ENCODE measurements around the gene NTNG1. TPM values are rescaled to one million over a fixed set of nuclear protein-coding genes. Genes with fewer than 3 reads are reported as not detected.

The NTNG1 gene
- total and polyA plus RNA-seq, 2 of the 4 experiments (the other 2 are of a cell fraction) = 1.2 to 2.3 TPM

DNA sequence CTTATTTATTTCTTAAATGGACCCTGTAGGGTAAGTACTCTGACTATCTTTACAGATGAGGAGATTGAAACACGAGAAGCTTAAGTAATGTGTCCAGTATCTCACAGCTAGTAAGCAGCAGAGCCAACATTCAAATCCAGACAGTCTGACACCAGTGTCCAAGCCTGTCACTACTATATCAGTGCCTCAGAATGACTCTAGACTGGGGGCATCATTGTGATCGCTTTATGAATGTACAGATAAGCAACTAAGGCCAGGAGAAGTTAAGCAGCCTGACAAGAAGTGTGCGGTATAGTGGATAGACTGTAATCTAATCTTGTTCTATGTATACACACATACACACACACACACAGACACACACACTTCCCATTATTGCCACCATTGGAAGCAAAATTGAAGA, 158.7 kb downstream of the NTNG1 start:
- H3K79me1 ChIP-seq (ENCODE audit: low read depth in 1 of 2, low read length in 2 of 2) = no peaks in the 10 kb centered on the region
- H3K27ac ChIP-seq (ENCODE audit: insufficient read depth, low read length) = no peak overlapping the region
- no peaks in the 10 kb centered on the region for H3K4me1 ChIP-seq (ENCODE audit: control insufficient read depth, insufficient read depth, low read length)
- no peak overlapping the region for H3K4me3 ChIP-seq (ENCODE audit: insufficient read depth, low read depth, low read length)
- no peak overlapping the region for H2AK5ac ChIP-seq (ENCODE audit: low read depth, low read length)
- no peak overlapping the region for H4K8ac ChIP-seq (ENCODE audit: low read depth in 2 of 2, low read length in 2 of 2)
- ChIA-PET POLR2A (ENCODE audit: unreplicated experiment) (no interaction called here), CTCF (no interaction called here)
- H3K9me3 ChIP-seq (ENCODE audit: control insufficient read depth, insufficient read depth, low read length) = no peaks in the 10 kb centered on the region
- in situ Hi-C loops (cut with MboI; ENCODE audit: low sequenced_read_pairs) (no loop called here), intact Hi-C loops (cut with micrococcal nuclease) (loop anchor here (5.0 kb wide), 1 partner anchor 298 kb away; no protein-coding TSS in a partner anchor), dilution Hi-C loops (cut with HindIII; ENCODE audit: low sequenced_read_pairs, unreplicated experiment) (no loop called here)
- TF ChIP-seq NFE2L2 (IDR thresholded peaks at IDR 0.05; ENCODE audit: low read depth, low read length) = no peak
- no peak for TF ChIP-seq BHLHE40 (IDR thresholded peaks at IDR 0.05; ENCODE audit: low read depth, low read length)
- TF ChIP-seq RFX5 (IDR thresholded peaks at IDR 0.05; ENCODE audit: low read depth, low read length) = no peak
- TF ChIP-seq FOS (IDR thresholded peaks at IDR 0.05; ENCODE audit: low read depth, low read length) = no peak
- TF ChIP-seq RCOR1 (IDR thresholded peaks at IDR 0.05; ENCODE audit: insufficient replicate concordance, low read length) = no peak
- no peak for TF ChIP-seq MAZ (IDR thresholded peaks at IDR 0.05; ENCODE audit: borderline replicate concordance, low read depth, low read length)
- TF ChIP-seq, protein P1, sequence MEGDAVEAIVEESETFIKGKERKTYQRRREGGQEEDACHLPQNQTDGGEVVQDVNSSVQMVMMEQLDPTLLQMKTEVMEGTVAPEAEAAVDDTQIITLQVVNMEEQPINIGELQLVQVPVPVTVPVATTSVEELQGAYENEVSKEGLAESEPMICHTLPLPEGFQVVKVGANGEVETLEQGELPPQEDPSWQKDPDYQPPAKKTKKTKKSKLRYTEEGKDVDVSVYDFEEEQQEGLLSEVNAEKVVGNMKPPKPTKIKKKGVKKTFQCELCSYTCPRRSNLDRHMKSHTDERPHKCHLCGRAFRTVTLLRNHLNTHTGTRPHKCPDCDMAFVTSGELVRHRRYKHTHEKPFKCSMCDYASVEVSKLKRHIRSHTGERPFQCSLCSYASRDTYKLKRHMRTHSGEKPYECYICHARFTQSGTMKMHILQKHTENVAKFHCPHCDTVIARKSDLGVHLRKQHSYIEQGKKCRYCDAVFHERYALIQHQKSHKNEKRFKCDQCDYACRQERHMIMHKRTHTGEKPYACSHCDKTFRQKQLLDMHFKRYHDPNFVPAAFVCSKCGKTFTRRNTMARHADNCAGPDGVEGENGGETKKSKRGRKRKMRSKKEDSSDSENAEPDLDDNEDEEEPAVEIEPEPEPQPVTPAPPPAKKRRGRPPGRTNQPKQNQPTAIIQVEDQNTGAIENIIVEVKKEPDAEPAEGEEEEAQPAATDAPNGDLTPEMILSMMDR (conservative IDR thresholded peaks at IDR 0.05; ENCODE audit: low read depth, low read length) = no peak
- no peak for TF ChIP-seq CHD1 (IDR thresholded peaks at IDR 0.05; ENCODE audit: low read depth, low read length)
- TF ChIP-seq POLR2A (IDR thresholded peaks at IDR 0.05; ENCODE audit: low read depth, low read length) = no peak
- TF ChIP-seq, protein P2, sequence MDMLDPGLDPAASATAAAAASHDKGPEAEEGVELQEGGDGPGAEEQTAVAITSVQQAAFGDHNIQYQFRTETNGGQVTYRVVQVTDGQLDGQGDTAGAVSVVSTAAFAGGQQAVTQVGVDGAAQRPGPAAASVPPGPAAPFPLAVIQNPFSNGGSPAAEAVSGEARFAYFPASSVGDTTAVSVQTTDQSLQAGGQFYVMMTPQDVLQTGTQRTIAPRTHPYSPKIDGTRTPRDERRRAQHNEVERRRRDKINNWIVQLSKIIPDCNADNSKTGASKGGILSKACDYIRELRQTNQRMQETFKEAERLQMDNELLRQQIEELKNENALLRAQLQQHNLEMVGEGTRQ (IDR thresholded peaks at IDR 0.05; ENCODE audit: low read depth, low read length) = no peak
- TF ChIP-seq, protein P3, sequence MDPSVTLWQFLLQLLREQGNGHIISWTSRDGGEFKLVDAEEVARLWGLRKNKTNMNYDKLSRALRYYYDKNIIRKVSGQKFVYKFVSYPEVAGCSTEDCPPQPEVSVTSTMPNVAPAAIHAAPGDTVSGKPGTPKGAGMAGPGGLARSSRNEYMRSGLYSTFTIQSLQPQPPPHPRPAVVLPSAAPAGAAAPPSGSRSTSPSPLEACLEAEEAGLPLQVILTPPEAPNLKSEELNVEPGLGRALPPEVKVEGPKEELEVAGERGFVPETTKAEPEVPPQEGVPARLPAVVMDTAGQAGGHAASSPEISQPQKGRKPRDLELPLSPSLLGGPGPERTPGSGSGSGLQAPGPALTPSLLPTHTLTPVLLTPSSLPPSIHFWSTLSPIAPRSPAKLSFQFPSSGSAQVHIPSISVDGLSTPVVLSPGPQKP (IDR thresholded peaks at IDR 0.05; ENCODE audit: borderline replicate concordance, low read depth, low read length) = no peak
- ATAC-seq (ENCODE audit: low read depth) (no peak), DNase-seq (no peak)
- no peak overlapping the region for H2BK120ac ChIP-seq (ENCODE audit: low read depth, low read length)
- H4K91ac ChIP-seq (ENCODE audit: insufficient read depth, low read depth, low read length) = no peak overlapping the region
- no peak overlapping the region for H4K5ac ChIP-seq (ENCODE audit: low read depth, low read length)
- H2AK9ac ChIP-seq (replicated peaks; ENCODE audit: low read depth, low read length, poor library complexity) = no peak overlapping the region
- H3K18ac ChIP-seq (ENCODE audit: low read depth, low read length) = no peak overlapping the region
- H3K23ac ChIP-seq (ENCODE audit: low read depth, low read length) = no peak overlapping the region
- no peaks in the 10 kb centered on the region for H3K36me3 ChIP-seq (ENCODE audit: control insufficient read depth, insufficient read depth, low read length)
- no peak overlapping the region for H2BK15ac ChIP-seq (ENCODE audit: low read depth, low read length)
- no TSS peak for BruUV-seq (replicated peaks)
- H3K4ac ChIP-seq (ENCODE audit: low read depth, low read length) = no peak overlapping the region
- H4K20me1 ChIP-seq (ENCODE audit: insufficient read depth, low read length) = no peaks in the 10 kb centered on the region
- H3K9ac ChIP-seq (ENCODE audit: low read depth, low read length) = no peak overlapping the region
- no CpG with 5 or more reads among the region's 3 CpGs for WGBS, 2 experiments (ENCODE audit: extremely low coverage in 2 of 2, insufficient read length in 1 of 2)
- no peak overlapping the region for H3K4me2 ChIP-seq (ENCODE audit: low read depth, low read length)
- no peaks in the 10 kb centered on the region for H3K27me3 ChIP-seq (ENCODE audit: control insufficient read depth, insufficient read depth, low read length)
- H3K9me1 ChIP-seq (ENCODE audit: insufficient read depth, low read length) = no peaks in the 10 kb centered on the region
- no peak overlapping the region for H3K14ac ChIP-seq (replicated peaks; ENCODE audit: low read depth, low read length)
- H2AFZ ChIP-seq (replicated peaks; ENCODE audit: low read length, poor library complexity) = no peak overlapping the region
- no peak overlapping the region for H2BK20ac ChIP-seq (ENCODE audit: low read depth, low read length)
- no peak overlapping the region for H3K56ac ChIP-seq (ENCODE audit: extremely low read depth, insufficient read depth, low read length)
- no peak overlapping the region for H2BK5ac ChIP-seq (ENCODE audit: low read depth, low read length, poor library complexity, severe bottlenecking)

Data from IMR-90 (cell line).